IMR-90 (cell line): ENCODE results near the gene FSTL1. TPM values are rescaled to one million over a fixed set of nuclear protein-coding genes. Genes with fewer than 3 reads are reported as not detected.

ENCODE experiments used
- ATAC-seq: fragments of 200-7000 bp; cut with Tn5 transposase; 2 replicates; pipeline ENCODE4 v1.9.1; 2020; ENCODE audit warnings: low read depth, mild to moderate bottlenecking, moderate library complexity
- BruUV-seq: library from RNA; stranded (reverse); fragments of 400-500 nt; replicated peaks from 2 replicates; lab custom pipeline; 2021; lab: Mats Ljungman, UMichigan
- CTCF ChIA-PET: fragments of 300-600 bp; formaldehyde crosslinking; extraction: SDS; loops from one replicate; lab custom pipeline; 2021; ENCODE audit warnings: antibody characterized with exemption; lab: Yijun Ruan, JAX
- POLR2A ChIA-PET: fragments of 300-600 bp; sonication (Branson Sonifier 250); formaldehyde crosslinking; loops from one replicate; lab custom pipeline; 2022; ENCODE audit warnings: antibody characterized with exemption; ENCODE audit not compliant: unreplicated experiment; lab: Charles Lee
- DNase-seq: peaks from one replicate; pipeline ENCODE4 v3.0.0; 2013
- H2AFZ ChIP-seq: replicated peaks from 2 replicates; pipeline ENCODE3; 2013; ENCODE audit warnings: low read length, mild to moderate bottlenecking; ENCODE audit not compliant: poor library complexity
- H2AK5ac ChIP-seq: 2 replicates; pipeline ENCODE4 v1.6.1; 2013; ENCODE audit warnings: low read depth, low read length, inconsistent platforms
- H2AK9ac ChIP-seq: replicated peaks from 2 replicates; pipeline ENCODE3; 2013; ENCODE audit warnings: mild to moderate bottlenecking, low read depth, low read length, moderate library complexity; ENCODE audit not compliant: poor library complexity
- H2BK120ac ChIP-seq: 2 replicates; pipeline ENCODE4 v1.6.1; 2013; ENCODE audit warnings: low read depth, low read length, inconsistent platforms
- H2BK15ac ChIP-seq: 3 replicates; pipeline ENCODE4 v1.6.1; 2013; ENCODE audit warnings: low read depth, low read length, inconsistent platforms
- H2BK20ac ChIP-seq: 2 replicates; pipeline ENCODE4 v1.6.1; 2013; ENCODE audit warnings: low read depth, mild to moderate bottlenecking, inconsistent platforms, low read length, moderate library complexity
- H2BK5ac ChIP-seq: 2 replicates; pipeline ENCODE4 v1.6.1; 2013; ENCODE audit warnings: mild to moderate bottlenecking, low read depth, low read length, inconsistent platforms; ENCODE audit not compliant: poor library complexity, severe bottlenecking
- H3K14ac ChIP-seq: replicated peaks from 2 replicates; pipeline ENCODE4 v1.6.1; 2013; ENCODE audit warnings: low read depth, low read length, inconsistent platforms
- H3K18ac ChIP-seq: 2 replicates; pipeline ENCODE4 v1.6.1; 2013; ENCODE audit warnings: low read depth, low read length, control low read depth
- H3K23ac ChIP-seq: 2 replicates; pipeline ENCODE4 v1.6.1; 2013; ENCODE audit warnings: low read depth, low read length, inconsistent platforms
- H3K27ac ChIP-seq: 2 replicates; pipeline ENCODE4 v1.5.1; 2013; ENCODE audit warnings: mild to moderate bottlenecking, control low read depth, low read length; ENCODE audit not compliant: insufficient read depth
- H3K27me3 ChIP-seq: 2 replicates; pipeline ENCODE4 v1.6.1; 2013; ENCODE audit warnings: low read length; ENCODE audit not compliant: control insufficient read depth, insufficient read depth
- H3K36me3 ChIP-seq: 2 replicates; pipeline ENCODE4 v1.6.1; 2013; ENCODE audit warnings: low read length, mixed read lengths; ENCODE audit not compliant: control insufficient read depth, insufficient read depth
- H3K4ac ChIP-seq: 2 replicates; pipeline ENCODE4 v1.6.1; 2013; ENCODE audit warnings: low read depth, low read length, inconsistent platforms
- H3K4me1 ChIP-seq: 2 replicates; pipeline ENCODE4 v1.6.1; 2013; ENCODE audit warnings: low read length, mixed read lengths; ENCODE audit not compliant: control insufficient read depth, insufficient read depth
- H3K4me2 ChIP-seq: 2 replicates; pipeline ENCODE4 v1.6.1; 2013; ENCODE audit warnings: low read depth, mild to moderate bottlenecking, control low read depth, low read length, moderate library complexity
- H3K4me3 ChIP-seq: 2 replicates; pipeline ENCODE4 v1.5.1; 2013; ENCODE audit warnings: low read depth, mild to moderate bottlenecking, control low read depth, low read length, moderate library complexity; ENCODE audit not compliant: insufficient read depth
- H3K56ac ChIP-seq: 2 replicates; pipeline ENCODE4 v1.6.1; 2013; ENCODE audit warnings: low read length, inconsistent platforms; ENCODE audit not compliant: insufficient read depth; ENCODE audit errors: extremely low read depth
- H3K79me1 ChIP-seq, 2 experiments: 2 replicates each; pipeline ENCODE4 v1.6.1; 2013; ENCODE audit warnings: low read length in 2 of 2, inconsistent platforms in 1 of 2, low read depth in 1 of 2
- H3K9ac ChIP-seq: 2 replicates; pipeline ENCODE4 v1.6.1; 2013; ENCODE audit warnings: low read depth, low read length, control low read depth
- H3K9me1 ChIP-seq: 2 replicates; pipeline ENCODE4 v1.6.1; 2013; ENCODE audit warnings: low read length, inconsistent platforms; ENCODE audit not compliant: insufficient read depth
- H3K9me3 ChIP-seq: 2 replicates; pipeline ENCODE4 v1.6.1; 2013; ENCODE audit warnings: low read length; ENCODE audit not compliant: control insufficient read depth, insufficient read depth
- H4K20me1 ChIP-seq: 2 replicates; pipeline ENCODE4 v1.6.1; 2013; ENCODE audit warnings: low read length, inconsistent platforms; ENCODE audit not compliant: insufficient read depth
- H4K5ac ChIP-seq: 2 replicates; pipeline ENCODE4 v1.6.1; 2013; ENCODE audit warnings: mild to moderate bottlenecking, low read depth, low read length, control low read depth
- H4K8ac ChIP-seq, 2 experiments: 2 replicates each; pipeline ENCODE4 v1.6.1; 2013; ENCODE audit warnings: low read depth in 2 of 2, low read length in 2 of 2, control low read depth in 1 of 2, inconsistent platforms in 1 of 2
- H4K91ac ChIP-seq: 2 replicates; pipeline ENCODE4 v1.6.1; 2013; ENCODE audit warnings: low read depth, low read length, inconsistent platforms; ENCODE audit not compliant: insufficient read depth
- BHLHE40 ChIP-seq: fragments of 150-350 bp; IDR thresholded peaks from 2 replicates; pipeline ENCODE4 v1.6.1; 2016; ENCODE audit warnings: mild to moderate bottlenecking, low read depth, low read length
- CEBPB ChIP-seq: IDR thresholded peaks from 2 replicates; pipeline ENCODE4 v1.6.1; 2012; ENCODE audit warnings: low read depth, low read length, improper control_type of control experiment
- CHD1 ChIP-seq: IDR thresholded peaks from 2 replicates; pipeline ENCODE4 v1.6.1; 2012; ENCODE audit warnings: low read depth, low read length, improper control_type of control experiment
- FOS ChIP-seq: fragments of 150-350 bp; IDR thresholded peaks from 2 replicates; pipeline ENCODE4 v1.6.1; 2016; ENCODE audit warnings: low read depth, low read length
- MAFK ChIP-seq: IDR thresholded peaks from 2 replicates; pipeline ENCODE4 v1.6.1; 2012; ENCODE audit warnings: low read depth, low read length, improper control_type of control experiment
- MAZ ChIP-seq: IDR thresholded peaks from 2 replicates; pipeline ENCODE4 v1.6.1; 2012; ENCODE audit warnings: low read depth, mild to moderate bottlenecking, low read length, improper control_type of control experiment, moderate library complexity, borderline replicate concordance
- MXI1 ChIP-seq: IDR thresholded peaks from 2 replicates; pipeline ENCODE4 v1.6.1; 2012; ENCODE audit warnings: low read depth, mild to moderate bottlenecking, low read length, moderate library complexity, borderline replicate concordance
- NFE2L2 ChIP-seq: fragments of 150-350 bp; IDR thresholded peaks from 2 replicates; pipeline ENCODE4 v1.6.1; 2016; ENCODE audit warnings: low read depth, mild to moderate bottlenecking, low read length
- POLR2A ChIP-seq: IDR thresholded peaks from 2 replicates; pipeline ENCODE4 v1.6.1; 2012; ENCODE audit warnings: mild to moderate bottlenecking, low read depth, low read length
- RAD21 ChIP-seq: IDR thresholded peaks from 2 replicates; pipeline ENCODE4 v1.6.1; 2012; ENCODE audit warnings: low read length, improper control_type of control experiment
- RCOR1 ChIP-seq: IDR thresholded peaks from 2 replicates; pipeline ENCODE4 v1.6.1; 2012; ENCODE audit warnings: mild to moderate bottlenecking, low read length, improper control_type of control experiment; ENCODE audit not compliant: insufficient replicate concordance
- RFX5 ChIP-seq: IDR thresholded peaks from 2 replicates; pipeline ENCODE4 v1.8.0; 2012; ENCODE audit warnings: low read depth, mild to moderate bottlenecking, low read length, moderate library complexity
- SMC3 ChIP-seq: fragments of 150-350 bp; IDR thresholded peaks from 2 replicates; pipeline ENCODE4 v1.6.1; 2016; ENCODE audit warnings: low read depth, mild to moderate bottlenecking, antibody characterized with exemption, low read length, moderate library complexity
- WGBS, 2 experiments: methylation state at CpG; one replicate each; pipeline versions ENCODE4 v1.1.5 to v1.1.7; 2013; ENCODE audit warnings: missing lambda C conversion rate in 2 of 2; ENCODE audit not compliant: insufficient read length in 1 of 2; ENCODE audit errors: extremely low coverage in 2 of 2; 5-methylcytosine and 5-hydroxymethylcytosine counted together
- dilution Hi-C: fragments of 300-500 bp; cut with HindIII; formaldehyde crosslinking; loops from one replicate; pipeline ENCODE4 v1.14.3; 2018; ENCODE audit warnings: low sequenced_read_pairs; ENCODE audit not compliant: unreplicated experiment
- in situ Hi-C: fragments of 300-500 bp; cut with MboI; formaldehyde crosslinking; loops from 3 replicates; pipeline ENCODE4 v1.14.3; 2019; ENCODE audit warnings: low sequenced_read_pairs, inconsistent platforms, mixed read lengths
- intact Hi-C: fragments of 100-400 bp; cut with micrococcal nuclease; formaldehyde crosslinking; loops from 2 replicates; pipeline ENCODE4 v1.10.0; 2022
- polyA plus RNA-seq, 3 experiments: library from polyadenylated mRNA; depleted of rRNA; stranded (reverse); fragments of >200 nt; gene quantifications; 2 replicates each; pipeline ENCODE4 v1.2.3, GENCODE V29; 2012; ENCODE audit warnings: low replicate concordance in 1 of 3
- total RNA-seq: library from RNA; depleted of rRNA; stranded (reverse); fragments of >200 nt; gene quantifications from 2 replicates; pipeline ENCODE4 v1.2.3, GENCODE V29; 2012
- TF ChIP-seq, protein P1 (sequence below): fragments of 150-350 bp; IDR thresholded peaks from 2 replicates; pipeline ENCODE4 v1.6.1; 2016; ENCODE audit warnings: low read depth, mild to moderate bottlenecking, low read length, moderate library complexity, borderline replicate concordance
- TF ChIP-seq, protein P2 (sequence below): fragments of 150-350 bp; IDR thresholded peaks from 2 replicates; pipeline ENCODE4 v1.6.1; 2017; ENCODE audit warnings: mild to moderate bottlenecking, antibody characterized with exemption, low read length, low read depth

FSTL1 gene
- total and polyA plus RNA-seq, 2 of the 4 experiments (the other 2 are of a cell fraction), result 864 to 1,642 TPM

DNA sequence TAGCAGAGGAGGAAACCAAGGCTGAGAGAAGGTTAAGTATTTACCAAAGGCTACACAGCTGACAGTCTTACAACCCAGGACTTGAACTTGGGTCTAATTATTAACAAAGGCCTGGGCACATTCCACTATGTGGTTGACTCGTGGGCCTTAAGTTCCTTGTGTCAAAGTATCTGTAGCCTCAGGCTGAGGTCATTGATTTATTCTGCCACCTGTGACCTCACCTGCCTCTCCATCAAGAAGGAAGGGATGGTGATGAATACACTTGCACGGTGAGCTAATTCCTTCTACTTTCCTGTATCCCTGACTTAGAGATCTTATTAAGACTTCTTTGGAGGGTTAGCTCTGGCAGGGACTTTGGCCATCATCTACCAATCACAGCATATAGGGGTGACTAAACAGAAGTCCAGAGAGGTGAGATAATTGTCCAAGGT is 81.7 kb downstream of the FSTL1 start:
- ChIA-PET CTCF (interaction anchor here (2.0 kb wide), 1 partner anchor 9 kb away, joined by 4 read pairs; no protein-coding TSS in a partner anchor), POLR2A (no interaction called here)
- no TSS peak for BruUV-seq
- no peak overlapping the region for H2AK9ac ChIP-seq
- intact Hi-C loops, result no loop called here
- no peak overlapping the region for H2BK15ac ChIP-seq
- no CpG with 5 or more reads among the region's 2 CpGs for WGBS, 2 experiments
- in situ Hi-C loops, result no loop called here
- no peak overlapping the region for H2BK20ac ChIP-seq
- H3K23ac ChIP-seq, result no peak overlapping the region
- no peak overlapping the region for H3K4ac ChIP-seq
- no peak overlapping the region for H3K18ac ChIP-seq
- no peak overlapping the region for H3K9ac ChIP-seq
- DNase-seq (no peak), ATAC-seq (no peak)
- H4K91ac ChIP-seq, result no peak overlapping the region
- no peaks in the 10 kb centered on the region for H3K79me1 ChIP-seq
- dilution Hi-C loops, result no loop called here
- TF ChIP-seq, protein P1, sequence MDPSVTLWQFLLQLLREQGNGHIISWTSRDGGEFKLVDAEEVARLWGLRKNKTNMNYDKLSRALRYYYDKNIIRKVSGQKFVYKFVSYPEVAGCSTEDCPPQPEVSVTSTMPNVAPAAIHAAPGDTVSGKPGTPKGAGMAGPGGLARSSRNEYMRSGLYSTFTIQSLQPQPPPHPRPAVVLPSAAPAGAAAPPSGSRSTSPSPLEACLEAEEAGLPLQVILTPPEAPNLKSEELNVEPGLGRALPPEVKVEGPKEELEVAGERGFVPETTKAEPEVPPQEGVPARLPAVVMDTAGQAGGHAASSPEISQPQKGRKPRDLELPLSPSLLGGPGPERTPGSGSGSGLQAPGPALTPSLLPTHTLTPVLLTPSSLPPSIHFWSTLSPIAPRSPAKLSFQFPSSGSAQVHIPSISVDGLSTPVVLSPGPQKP, result no peak
- no peak for TF ChIP-seq FOS
- TF ChIP-seq CEBPB, result no peak
- TF ChIP-seq RFX5, result no peak
- no peak for TF ChIP-seq CHD1
- TF ChIP-seq BHLHE40, result no peak
- TF ChIP-seq, protein P2, sequence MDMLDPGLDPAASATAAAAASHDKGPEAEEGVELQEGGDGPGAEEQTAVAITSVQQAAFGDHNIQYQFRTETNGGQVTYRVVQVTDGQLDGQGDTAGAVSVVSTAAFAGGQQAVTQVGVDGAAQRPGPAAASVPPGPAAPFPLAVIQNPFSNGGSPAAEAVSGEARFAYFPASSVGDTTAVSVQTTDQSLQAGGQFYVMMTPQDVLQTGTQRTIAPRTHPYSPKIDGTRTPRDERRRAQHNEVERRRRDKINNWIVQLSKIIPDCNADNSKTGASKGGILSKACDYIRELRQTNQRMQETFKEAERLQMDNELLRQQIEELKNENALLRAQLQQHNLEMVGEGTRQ, result no peak
- no peak for TF ChIP-seq RCOR1
- no peak for TF ChIP-seq MAFK
- no peak for TF ChIP-seq MXI1
- no peak for TF ChIP-seq NFE2L2
- TF ChIP-seq SMC3, result no peak
- TF ChIP-seq POLR2A, result no peak
- no peak for TF ChIP-seq RAD21
- no peak for TF ChIP-seq MAZ
- H2AK5ac ChIP-seq, result no peak overlapping the region
- H4K20me1 ChIP-seq, result no peaks in the 10 kb centered on the region
- no peak overlapping the region for H3K14ac ChIP-seq
- no peak overlapping the region for H3K4me2 ChIP-seq
- no peak overlapping the region for H2AFZ ChIP-seq
- no peak overlapping the region for H4K5ac ChIP-seq
- H3K9me3 ChIP-seq, result no peaks in the 10 kb centered on the region
- H3K27me3 ChIP-seq, result peaks cover 20% of the 10 kb centered on the region
- no peak overlapping the region for H2BK5ac ChIP-seq
- no peak overlapping the region for H2BK120ac ChIP-seq
- no peak overlapping the region for H3K4me3 ChIP-seq
- no peak overlapping the region for H3K56ac ChIP-seq
- H3K27ac ChIP-seq, result no peak overlapping the region
- H3K9me1 ChIP-seq, result no peaks in the 10 kb centered on the region; the same call in 1 of the 2 replicates
- no peaks in the 10 kb centered on the region; the same call in 1 of the 2 replicates for H3K4me1 ChIP-seq
- no peak overlapping the region for H4K8ac ChIP-seq
- H3K36me3 ChIP-seq, result no peaks in the 10 kb centered on the region
